Sigmoid colon (tissue), 7 donors: ENCODE results near the gene TSPYL1. TPM values are rescaled to one million over a fixed set of nuclear protein-coding genes. Genes with fewer than 3 reads are reported as not detected.

Source experiments
- DNase-seq: peaks from one replicate; pipeline ENCODE4 v3.0.0-alpha.2; 2019
- H3K27ac ChIP-seq, 4 donors: fragments of 200-600 bp; sonication (generic); one replicate each; pipeline ENCODE4 v1.5.1; 2016 to 2019; ENCODE audit warnings: mild to moderate bottlenecking in 1 of 4
- H3K27me3 ChIP-seq, 3 donors: fragments of 200-600 bp; sonication (generic); one replicate each; pipeline ENCODE4 v1.5.1; 2019; ENCODE audit warnings: mild to moderate bottlenecking in 1 of 3
- H3K36me3 ChIP-seq, 4 donors: fragments of 200-600 bp; sonication (generic); one replicate each; pipeline ENCODE4 v1.5.1; 2016 to 2019
- H3K4me1 ChIP-seq, 4 donors: fragments of 200-600 bp; sonication (generic); one replicate each; pipeline ENCODE4 v1.5.1; 2017 to 2019
- H3K4me3 ChIP-seq, 4 donors: fragments of 200-600 bp; sonication (generic); one replicate each; pipeline ENCODE4 v1.5.1; 2017 to 2019; ENCODE audit warnings: mild to moderate bottlenecking in 2 of 4, moderate library complexity in 1 of 4
- H3K9me3 ChIP-seq, 4 donors: fragments of 200-600 bp in 3 of 4; sonication (generic) in 3 of 4; one replicate each; pipeline versions ENCODE4 v1.5.1 to v1.6.1; 2013 to 2019
- CTCF ChIP-seq, 4 experiments: fragments of 450-650 bp in 3 of 4; fragments of 200-600 bp in 1 of 4; IDR thresholded peaks; one replicate each; pipeline ENCODE4 v1.5.1; 2016 to 2019; ENCODE audit warnings: antibody characterized with exemption in 4 of 4, mild to moderate bottlenecking in 3 of 4, moderate library complexity in 2 of 4
- EP300 ChIP-seq, 4 donors: sonication (generic); formaldehyde crosslinking; IDR thresholded peaks; one replicate each; pipeline ENCODE4 v1.6.1; 2017; ENCODE audit warnings: antibody characterized with exemption in 4 of 4
- POLR2A ChIP-seq, 2 donors: fragments of 450-650 bp; IDR thresholded peaks; one replicate each; pipeline ENCODE4 v1.6.1; 2016; ENCODE audit warnings: antibody characterized with exemption in 2 of 2, mild to moderate bottlenecking in 2 of 2, moderate library complexity in 2 of 2
- POLR2AphosphoS5 ChIP-seq, 4 donors: sonication (generic); formaldehyde crosslinking; IDR thresholded peaks; one replicate each; pipeline ENCODE4 v1.6.1; 2017; ENCODE audit warnings: antibody characterized with exemption in 4 of 4
- WGBS, 2 donors: extraction: QIAGEN DNeasy Blood & Tissue Kit; methylation state at CpG; one replicate each; pipeline ENCODE4 v1.1.7; 2013; 5-methylcytosine and 5-hydroxymethylcytosine counted together
- intact Hi-C: fragments of 100-400 bp; cut with DNase I; formaldehyde crosslinking; loops from one replicate; pipeline ENCODE4 v1.15.1; 2023
- polyA plus RNA-seq, 3 donors: library from polyadenylated mRNA; stranded (reverse); fragments of 200-250 nt; gene quantifications; one replicate each; pipeline ENCODE4 v1.2.3, GENCODE V29; 2013
- total RNA-seq, 4 donors: library from RNA; depleted of rRNA; stranded (reverse); fragments of >200 nt; gene quantifications; one replicate each; pipeline ENCODE4 v1.1.0, GENCODE V29; 2016
- donor health status: healthy with polysubstance abuse.
- donor health status: Bipolar disorder and iron deficiency.
- donor health status: healthy.

TSPYL1 gene
- total and polyA plus RNA-seq, 7 donors: 24.6 to 79.6 (median 52.8) TPM

GRCh38 chr6:116291701-116292396, 12.1 kb upstream of the TSPYL1 start:
- H3K9me3 ChIP-seq: no peaks in the 10 kb centered on the region
- intact Hi-C loops: no loop called here
- no peaks in the 10 kb centered on the region for H3K27me3 ChIP-seq
- no peak overlapping the region for H3K27ac ChIP-seq
- no peaks in the 10 kb centered on the region for H3K4me1 ChIP-seq
- H3K36me3 ChIP-seq: no peaks in the 10 kb centered on the region
- TF ChIP-seq CTCF (IDR thresholded peaks at IDR 0.05) (no peak), POLR2A (IDR thresholded peaks at IDR 0.05) (no peak), EP300 (IDR thresholded peaks at IDR 0.05) (no peak), POLR2AphosphoS5 (IDR thresholded peaks at IDR 0.05) (no peak)
- H3K4me3 ChIP-seq: no peak overlapping the region
- WGBS, 2 donors: 74 to 93% methylated on average over 4 of the region's 4 CpGs
- no peak for DNase-seq

GRCh38 chr6:116290799-116291198, 11.1 kb upstream of the TSPYL1 start:
- no peak overlapping the region for H3K27ac ChIP-seq
- H3K4me1 ChIP-seq: no peaks in the 10 kb centered on the region
- H3K36me3 ChIP-seq: no peaks in the 10 kb centered on the region
- no peaks in the 10 kb centered on the region for H3K27me3 ChIP-seq
- no peak for TF ChIP-seq POLR2A (IDR thresholded peaks at IDR 0.05)
- TF ChIP-seq CTCF (IDR thresholded peaks at IDR 0.05): no peak
- TF ChIP-seq EP300 (IDR thresholded peaks at IDR 0.05): no peak
- no peak for TF ChIP-seq POLR2AphosphoS5 (IDR thresholded peaks at IDR 0.05)
- intact Hi-C loops: no loop called here
- no peak for DNase-seq
- 91 to 93% methylated on average over 2 of the region's 2 CpGs for WGBS, 2 donors
- H3K9me3 ChIP-seq: no peaks in the 10 kb centered on the region
- H3K4me3 ChIP-seq: no peak overlapping the region

- Histone ChIP-seq H3K9me3 (no peaks in the 10 kb centered on the region), H3K27ac (no peak overlapping the region), H3K27me3 (no peaks in the 10 kb centered on the region), H3K4me1 (no peaks in the 10 kb centered on the region), H3K36me3 (no peaks in the 10 kb centered on the region), H3K4me3 (no peak overlapping the region)
- no peak for TF ChIP-seq EP300 (IDR thresholded peaks at IDR 0.05)
- no peak for TF ChIP-seq POLR2A (IDR thresholded peaks at IDR 0.05)
- no peak for TF ChIP-seq POLR2AphosphoS5 (IDR thresholded peaks at IDR 0.05)
- TF ChIP-seq CTCF (IDR thresholded peaks at IDR 0.05): no peak
- no peak for DNase-seq
- intact Hi-C loops: loop anchor here (5.0 kb wide), 1 partner anchor 242 kb away; no protein-coding TSS in a partner anchor
- WGBS, 2 donors: 93% methylated on average over 2 of the region's 2 CpGs
These were observed 10.1 kb upstream of the TSPYL1 start for GRCh38 chr6:116289876-116290275.

GRCh38 chr6:116287689-116288282, 8.1 kb upstream of the TSPYL1 start:
- no peak overlapping the region for H3K4me3 ChIP-seq
- H3K9me3 ChIP-seq: no peaks in the 10 kb centered on the region
- no peak overlapping the region for H3K27ac ChIP-seq
- no peaks in the 10 kb centered on the region for H3K4me1 ChIP-seq
- H3K36me3 ChIP-seq: no peaks in the 10 kb centered on the region
- TF ChIP-seq POLR2A (IDR thresholded peaks at IDR 0.05) (no peak), CTCF (IDR thresholded peaks at IDR 0.05) (peak in 3 of 4 experiments; percentile 62 to 89 (median 71)), EP300 (IDR thresholded peaks at IDR 0.05) (no peak), POLR2AphosphoS5 (IDR thresholded peaks at IDR 0.05) (no peak)
- DNase-seq: no peak
- intact Hi-C loops: loop anchor here (5.0 kb wide), 1 partner anchor 245 kb away; no protein-coding TSS in a partner anchor
- H3K27me3 ChIP-seq: no peaks in the 10 kb centered on the region
- WGBS, 2 donors: 91 to 94% methylated on average over 2 of the region's 2 CpGs
